Measurements from ENCODE around the gene LBHD1.
"Not testable (repeated sequence)": the region's sequence is repeated elsewhere in the genome, so short reads cannot be mapped to it uniquely, and the experiment has no call there.

LBHD1 gene

GRCh38 chr11:62705413-62705812, 33.3 kb upstream of the LBHD1 start:
- H3K27ac ChIP-seq (replicated peaks): peak overlapping the region; percentile 80
- H3K27me3 ChIP-seq (ENCODE audit: insufficient read depth, poor library complexity, severe bottlenecking): no peaks in the 10 kb centered on the region
- no peak for DNase-seq (ENCODE audit: low read depth in 1 of 2, low spot score in 1 of 2)
- H3K4me3 ChIP-seq (replicated peaks; ENCODE audit: insufficient read depth, low read length): peak overlapping the region; percentile 77
- TF ChIP-seq, protein P1, sequence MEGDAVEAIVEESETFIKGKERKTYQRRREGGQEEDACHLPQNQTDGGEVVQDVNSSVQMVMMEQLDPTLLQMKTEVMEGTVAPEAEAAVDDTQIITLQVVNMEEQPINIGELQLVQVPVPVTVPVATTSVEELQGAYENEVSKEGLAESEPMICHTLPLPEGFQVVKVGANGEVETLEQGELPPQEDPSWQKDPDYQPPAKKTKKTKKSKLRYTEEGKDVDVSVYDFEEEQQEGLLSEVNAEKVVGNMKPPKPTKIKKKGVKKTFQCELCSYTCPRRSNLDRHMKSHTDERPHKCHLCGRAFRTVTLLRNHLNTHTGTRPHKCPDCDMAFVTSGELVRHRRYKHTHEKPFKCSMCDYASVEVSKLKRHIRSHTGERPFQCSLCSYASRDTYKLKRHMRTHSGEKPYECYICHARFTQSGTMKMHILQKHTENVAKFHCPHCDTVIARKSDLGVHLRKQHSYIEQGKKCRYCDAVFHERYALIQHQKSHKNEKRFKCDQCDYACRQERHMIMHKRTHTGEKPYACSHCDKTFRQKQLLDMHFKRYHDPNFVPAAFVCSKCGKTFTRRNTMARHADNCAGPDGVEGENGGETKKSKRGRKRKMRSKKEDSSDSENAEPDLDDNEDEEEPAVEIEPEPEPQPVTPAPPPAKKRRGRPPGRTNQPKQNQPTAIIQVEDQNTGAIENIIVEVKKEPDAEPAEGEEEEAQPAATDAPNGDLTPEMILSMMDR (IDR thresholded peaks at IDR 0.05; ENCODE audit: insufficient read depth, low read length): no peak
- TF ChIP-seq GABPA (IDR thresholded peaks at IDR 0.05; ENCODE audit: low read depth) (no peak), SPI1 (IDR thresholded peaks at IDR 0.05; ENCODE audit: borderline replicate concordance, low read depth) (no peak), POLR2AphosphoS5 (IDR thresholded peaks at IDR 0.05; ENCODE audit: low read depth) (no peak)
- TF ChIP-seq, protein P2, sequence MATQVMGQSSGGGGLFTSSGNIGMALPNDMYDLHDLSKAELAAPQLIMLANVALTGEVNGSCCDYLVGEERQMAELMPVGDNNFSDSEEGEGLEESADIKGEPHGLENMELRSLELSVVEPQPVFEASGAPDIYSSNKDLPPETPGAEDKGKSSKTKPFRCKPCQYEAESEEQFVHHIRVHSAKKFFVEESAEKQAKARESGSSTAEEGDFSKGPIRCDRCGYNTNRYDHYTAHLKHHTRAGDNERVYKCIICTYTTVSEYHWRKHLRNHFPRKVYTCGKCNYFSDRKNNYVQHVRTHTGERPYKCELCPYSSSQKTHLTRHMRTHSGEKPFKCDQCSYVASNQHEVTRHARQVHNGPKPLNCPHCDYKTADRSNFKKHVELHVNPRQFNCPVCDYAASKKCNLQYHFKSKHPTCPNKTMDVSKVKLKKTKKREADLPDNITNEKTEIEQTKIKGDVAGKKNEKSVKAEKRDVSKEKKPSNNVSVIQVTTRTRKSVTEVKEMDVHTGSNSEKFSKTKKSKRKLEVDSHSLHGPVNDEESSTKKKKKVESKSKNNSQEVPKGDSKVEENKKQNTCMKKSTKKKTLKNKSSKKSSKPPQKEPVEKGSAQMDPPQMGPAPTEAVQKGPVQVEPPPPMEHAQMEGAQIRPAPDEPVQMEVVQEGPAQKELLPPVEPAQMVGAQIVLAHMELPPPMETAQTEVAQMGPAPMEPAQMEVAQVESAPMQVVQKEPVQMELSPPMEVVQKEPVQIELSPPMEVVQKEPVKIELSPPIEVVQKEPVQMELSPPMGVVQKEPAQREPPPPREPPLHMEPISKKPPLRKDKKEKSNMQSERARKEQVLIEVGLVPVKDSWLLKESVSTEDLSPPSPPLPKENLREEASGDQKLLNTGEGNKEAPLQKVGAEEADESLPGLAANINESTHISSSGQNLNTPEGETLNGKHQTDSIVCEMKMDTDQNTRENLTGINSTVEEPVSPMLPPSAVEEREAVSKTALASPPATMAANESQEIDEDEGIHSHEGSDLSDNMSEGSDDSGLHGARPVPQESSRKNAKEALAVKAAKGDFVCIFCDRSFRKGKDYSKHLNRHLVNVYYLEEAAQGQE (IDR thresholded peaks at IDR 0.05; ENCODE audit: insufficient replicate concordance, low read depth): no peak

- not testable (repeated sequence) for H3K4me3 ChIP-seq (replicated peaks; ENCODE audit: insufficient read depth, low read length); H3K27ac ChIP-seq (replicated peaks); H3K27me3 ChIP-seq (ENCODE audit: insufficient read depth, poor library complexity, severe bottlenecking)
- DNase-seq (ENCODE audit: low read depth in 1 of 2, low spot score in 1 of 2): peak in 1 of 2 experiments; percentile 49
Observed at GRCh38 chr11:62703921-62704320, 31.9 kb upstream of the LBHD1 start.

DNA sequence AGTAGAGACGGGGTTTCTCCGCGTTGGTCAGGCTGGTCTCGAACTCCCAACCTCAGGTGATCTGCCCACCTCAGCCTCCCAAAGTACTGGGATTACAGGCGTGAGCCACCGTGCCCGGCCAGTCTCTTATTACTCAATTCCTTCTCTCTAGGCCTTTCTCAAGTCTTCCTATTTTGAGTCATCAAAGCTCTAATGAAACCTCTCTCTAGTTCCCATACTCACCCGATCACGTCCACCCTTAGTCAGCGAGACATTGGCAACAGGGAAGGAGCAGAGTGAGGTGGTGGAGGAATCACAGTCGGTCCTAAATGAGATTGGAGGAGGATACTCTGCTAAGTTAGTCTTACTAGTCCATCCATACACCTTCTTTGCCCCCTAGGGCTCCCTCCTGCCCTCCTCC, 30.2 kb upstream of the LBHD1 start:
- no peak for TF ChIP-seq GABPA (IDR thresholded peaks at IDR 0.05; ENCODE audit: low read depth)
- TF ChIP-seq, protein P1 (IDR thresholded peaks at IDR 0.05; ENCODE audit: insufficient read depth, low read length): no peak
- no peak for TF ChIP-seq POLR2AphosphoS5 (IDR thresholded peaks at IDR 0.05; ENCODE audit: low read depth)
- TF ChIP-seq, protein P2 (IDR thresholded peaks at IDR 0.05; ENCODE audit: insufficient replicate concordance, low read depth): no peak
- no peak for TF ChIP-seq SPI1 (IDR thresholded peaks at IDR 0.05; ENCODE audit: borderline replicate concordance, low read depth)
- Histone ChIP-seq H3K27me3 (ENCODE audit: insufficient read depth, poor library complexity, severe bottlenecking) (no peaks in the 10 kb centered on the region), H3K27ac (replicated peaks) (no peak overlapping the region), H3K4me3 (replicated peaks; ENCODE audit: insufficient read depth, low read length) (no peak overlapping the region)
- DNase-seq (ENCODE audit: low read depth in 1 of 2, low spot score in 1 of 2): no peak

GRCh38 chr11:62694455-62695167, 22.5 kb upstream of the LBHD1 start:
- DNase-seq (ENCODE audit: low read depth in 1 of 2, low spot score in 1 of 2): peak in 1 of 2 experiments; percentile 77
- Histone ChIP-seq H3K27ac (replicated peaks) (no peak overlapping the region), H3K4me3 (replicated peaks; ENCODE audit: insufficient read depth, low read length) (no peak overlapping the region), H3K27me3 (ENCODE audit: insufficient read depth, poor library complexity, severe bottlenecking) (no peaks in the 10 kb centered on the region)
- TF ChIP-seq, protein P2 (IDR thresholded peaks at IDR 0.05; ENCODE audit: insufficient replicate concordance, low read depth): no peak
- TF ChIP-seq, protein P1 (IDR thresholded peaks at IDR 0.05; ENCODE audit: insufficient read depth, low read length): peak; percentile 78

DNA sequence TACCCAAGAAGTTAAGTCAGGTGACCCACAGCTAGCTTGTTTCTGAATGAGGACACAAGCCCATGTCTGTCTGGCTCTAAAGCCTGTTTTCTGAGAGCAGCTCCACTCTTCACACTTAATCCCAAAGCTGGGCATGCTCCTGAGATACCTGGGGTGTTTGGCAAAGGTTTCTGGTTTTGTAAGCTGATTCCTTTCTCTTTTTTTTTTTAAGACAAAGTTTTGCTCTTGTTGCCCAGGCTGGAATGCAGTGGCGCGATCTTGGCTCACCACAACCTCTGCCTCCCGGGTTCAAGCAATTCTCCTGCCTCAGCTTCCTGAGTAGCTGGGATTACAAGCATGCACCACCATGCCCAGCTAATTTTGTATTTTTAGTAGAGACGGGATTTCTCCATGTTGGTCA, 21.6 kb upstream of the LBHD1 start:
- not testable (repeated sequence) for H3K27ac ChIP-seq (replicated peaks); DNase-seq (ENCODE audit: low read depth in 1 of 2, low spot score in 1 of 2); H3K4me3 ChIP-seq (replicated peaks; ENCODE audit: insufficient read depth, low read length); H3K27me3 ChIP-seq (ENCODE audit: insufficient read depth, poor library complexity, severe bottlenecking)
